ENCODE data around the gene ATP8A2.

Gene ATP8A2

DNA sequence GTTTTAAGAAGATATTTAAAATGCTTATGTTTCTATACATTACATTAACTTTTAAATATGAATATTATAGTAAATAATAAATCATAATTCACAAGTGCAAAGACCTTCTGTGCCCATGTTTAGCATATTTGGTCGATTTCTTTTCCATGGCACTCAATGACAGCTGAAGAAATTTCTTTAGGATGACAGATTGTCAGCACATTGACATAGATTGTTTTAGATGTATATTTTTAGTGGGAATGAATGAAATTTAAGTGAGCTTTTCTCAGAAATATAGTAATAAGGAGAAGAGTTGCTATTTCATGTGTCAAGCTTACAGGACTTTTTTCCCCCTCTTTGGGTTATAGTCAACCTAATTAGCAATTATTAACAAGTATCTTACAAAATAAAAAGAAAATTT, 423.5 kb downstream of the ATP8A2 start:
- Histone ChIP-seq H3K27ac (ENCODE audit: insufficient read depth, low read depth, low read length, poor library complexity, severe bottlenecking) (no peak overlapping the region), H3K36me3 (ENCODE audit: control insufficient read depth, insufficient read depth, low read length) (no peaks in the 10 kb centered on the region), H3K27me3 (ENCODE audit: control insufficient read depth, insufficient read depth, low read length, poor library complexity, severe bottlenecking) (no peaks in the 10 kb centered on the region), H3K9me3 (ENCODE audit: control insufficient read depth, low read length) (no peaks in the 10 kb centered on the region), H3K4me3 (ENCODE audit: insufficient read depth, low read depth, low read length) (no peak overlapping the region), H3K4me1 (ENCODE audit: control insufficient read depth, insufficient read depth, low read length) (no peaks in the 10 kb centered on the region)
- 87 to 100% methylated on average over 1 of the region's 1 CpG for whole genome bisulfite sequencing, 2 experiments

DNA sequence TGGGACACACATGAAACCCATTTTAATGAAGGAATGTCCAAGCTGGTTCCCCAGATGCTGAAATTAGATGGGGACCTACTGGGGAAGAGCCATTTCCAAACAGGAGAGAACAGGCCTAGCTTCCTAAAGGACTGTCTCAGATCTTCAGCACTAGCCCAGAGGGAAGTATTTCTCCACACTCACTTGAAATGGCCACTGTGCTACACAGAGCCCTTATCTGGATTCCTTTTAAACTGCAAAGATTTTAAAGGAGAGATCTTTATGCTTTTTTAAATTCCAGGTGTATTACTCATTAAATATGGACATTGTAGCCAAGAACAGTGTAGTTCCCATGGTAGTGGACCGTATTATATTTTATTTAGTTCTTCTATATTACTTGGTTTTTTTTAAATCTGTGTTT, 424.7 kb downstream of the ATP8A2 start:
- no peaks in the 10 kb centered on the region for H3K36me3 ChIP-seq (ENCODE audit: control insufficient read depth, insufficient read depth, low read length)
- H3K4me3 ChIP-seq (ENCODE audit: insufficient read depth, low read depth, low read length) = no peak overlapping the region
- no peaks in the 10 kb centered on the region for H3K27me3 ChIP-seq (ENCODE audit: control insufficient read depth, insufficient read depth, low read length, poor library complexity, severe bottlenecking)
- H3K27ac ChIP-seq (ENCODE audit: insufficient read depth, low read depth, low read length, poor library complexity, severe bottlenecking) = no peak overlapping the region
- H3K9me3 ChIP-seq (ENCODE audit: control insufficient read depth, low read length) = no peaks in the 10 kb centered on the region
- no peaks in the 10 kb centered on the region for H3K4me1 ChIP-seq (ENCODE audit: control insufficient read depth, insufficient read depth, low read length)
- no CpG with 5 or more reads among the region's 1 CpG for WGBS, 2 experiments

DNA sequence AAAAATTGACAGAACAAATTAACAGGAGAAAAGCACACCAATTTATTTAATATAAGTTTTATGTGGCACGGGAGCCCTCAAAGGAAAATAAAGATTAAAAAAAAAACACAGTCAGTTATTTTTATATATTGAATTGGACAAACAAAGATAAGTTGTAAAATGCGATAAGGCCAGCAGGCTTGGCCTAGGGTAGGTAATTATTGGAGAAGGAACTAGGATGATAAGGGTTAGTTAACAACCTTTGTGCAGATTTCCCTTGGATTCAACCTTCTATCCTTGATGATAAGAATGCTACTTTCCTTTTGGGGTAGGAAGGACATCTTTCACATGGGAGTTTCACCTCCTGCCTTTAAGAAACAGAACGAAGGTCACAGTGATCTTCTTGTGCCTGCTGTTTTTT, 427.2 kb downstream of the ATP8A2 start:
- WGBS, 2 experiments = 88 to 96% methylated on average over 2 of the region's 3 CpGs
- H3K4me3 ChIP-seq (ENCODE audit: insufficient read depth, low read depth, low read length) = no peak overlapping the region
- H3K36me3 ChIP-seq (ENCODE audit: control insufficient read depth, insufficient read depth, low read length) = no peaks in the 10 kb centered on the region
- H3K27me3 ChIP-seq (ENCODE audit: control insufficient read depth, insufficient read depth, low read length, poor library complexity, severe bottlenecking) = no peaks in the 10 kb centered on the region
- no peak overlapping the region for H3K27ac ChIP-seq (ENCODE audit: insufficient read depth, low read depth, low read length, poor library complexity, severe bottlenecking)
- no peaks in the 10 kb centered on the region for H3K9me3 ChIP-seq (ENCODE audit: control insufficient read depth, low read length)
- H3K4me1 ChIP-seq (ENCODE audit: control insufficient read depth, insufficient read depth, low read length) = no peaks in the 10 kb centered on the region

DNA sequence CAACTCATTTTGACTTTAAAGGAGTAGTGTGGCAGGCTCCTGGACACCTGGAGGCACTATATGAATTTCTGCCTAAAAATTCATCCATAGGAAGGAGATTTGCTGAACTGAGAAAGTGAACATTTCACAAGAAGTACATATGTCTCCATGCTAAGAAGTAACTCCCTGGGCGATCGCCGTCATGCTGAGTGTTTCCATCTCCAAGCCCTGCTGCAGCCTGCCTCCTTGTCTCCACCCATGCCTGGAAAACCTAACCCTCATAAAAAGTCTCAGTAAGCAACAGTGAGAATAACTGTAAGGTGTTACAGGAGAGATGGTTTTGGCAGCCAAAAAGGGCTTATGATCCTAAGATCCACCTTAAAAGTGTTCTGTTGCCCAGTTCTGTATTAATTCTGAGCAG, 428.7 kb downstream of the ATP8A2 start:
- no peaks in the 10 kb centered on the region for H3K27me3 ChIP-seq (ENCODE audit: control insufficient read depth, insufficient read depth, low read length, poor library complexity, severe bottlenecking)
- no peaks in the 10 kb centered on the region for H3K36me3 ChIP-seq (ENCODE audit: control insufficient read depth, insufficient read depth, low read length)
- H3K4me1 ChIP-seq (ENCODE audit: control insufficient read depth, insufficient read depth, low read length) = no peaks in the 10 kb centered on the region
- H3K4me3 ChIP-seq (ENCODE audit: insufficient read depth, low read depth, low read length) = no peak overlapping the region
- WGBS, 2 experiments = 84 to 93% methylated on average over 3 of the region's 3 CpGs
- H3K27ac ChIP-seq (ENCODE audit: insufficient read depth, low read depth, low read length, poor library complexity, severe bottlenecking) = no peak overlapping the region
- no peaks in the 10 kb centered on the region for H3K9me3 ChIP-seq (ENCODE audit: control insufficient read depth, low read length)

GRCh38 chr13:25802579-25802978, 430.8 kb downstream of the ATP8A2 start:
- Histone ChIP-seq H3K4me3 (ENCODE audit: insufficient read depth, low read depth, low read length) (no peak overlapping the region), H3K36me3 (ENCODE audit: control insufficient read depth, insufficient read depth, low read length) (no peaks in the 10 kb centered on the region), H3K9me3 (ENCODE audit: control insufficient read depth, low read length) (no peaks in the 10 kb centered on the region), H3K27me3 (ENCODE audit: control insufficient read depth, insufficient read depth, low read length, poor library complexity, severe bottlenecking) (no peaks in the 10 kb centered on the region), H3K27ac (ENCODE audit: insufficient read depth, low read depth, low read length, poor library complexity, severe bottlenecking) (no peak overlapping the region), H3K4me1 (ENCODE audit: control insufficient read depth, insufficient read depth, low read length) (no peaks in the 10 kb centered on the region)
- WGBS, 2 experiments = 96 to 100% methylated on average over 2 to 3 of the region's 3 CpGs

GRCh38 chr13:25803641-25804040, 431.9 kb downstream of the ATP8A2 start:
- no peak overlapping the region for H3K4me3 ChIP-seq (ENCODE audit: insufficient read depth, low read depth, low read length)
- no peaks in the 10 kb centered on the region for H3K36me3 ChIP-seq (ENCODE audit: control insufficient read depth, insufficient read depth, low read length)
- H3K27ac ChIP-seq (ENCODE audit: insufficient read depth, low read depth, low read length, poor library complexity, severe bottlenecking) = no peak overlapping the region
- H3K27me3 ChIP-seq (ENCODE audit: control insufficient read depth, insufficient read depth, low read length, poor library complexity, severe bottlenecking) = no peaks in the 10 kb centered on the region
- H3K4me1 ChIP-seq (ENCODE audit: control insufficient read depth, insufficient read depth, low read length) = no peaks in the 10 kb centered on the region
- WGBS, 2 experiments = 95 to 100% methylated on average over 3 of the region's 3 CpGs
- H3K9me3 ChIP-seq (ENCODE audit: control insufficient read depth, low read length) = no peaks in the 10 kb centered on the region

DNA sequence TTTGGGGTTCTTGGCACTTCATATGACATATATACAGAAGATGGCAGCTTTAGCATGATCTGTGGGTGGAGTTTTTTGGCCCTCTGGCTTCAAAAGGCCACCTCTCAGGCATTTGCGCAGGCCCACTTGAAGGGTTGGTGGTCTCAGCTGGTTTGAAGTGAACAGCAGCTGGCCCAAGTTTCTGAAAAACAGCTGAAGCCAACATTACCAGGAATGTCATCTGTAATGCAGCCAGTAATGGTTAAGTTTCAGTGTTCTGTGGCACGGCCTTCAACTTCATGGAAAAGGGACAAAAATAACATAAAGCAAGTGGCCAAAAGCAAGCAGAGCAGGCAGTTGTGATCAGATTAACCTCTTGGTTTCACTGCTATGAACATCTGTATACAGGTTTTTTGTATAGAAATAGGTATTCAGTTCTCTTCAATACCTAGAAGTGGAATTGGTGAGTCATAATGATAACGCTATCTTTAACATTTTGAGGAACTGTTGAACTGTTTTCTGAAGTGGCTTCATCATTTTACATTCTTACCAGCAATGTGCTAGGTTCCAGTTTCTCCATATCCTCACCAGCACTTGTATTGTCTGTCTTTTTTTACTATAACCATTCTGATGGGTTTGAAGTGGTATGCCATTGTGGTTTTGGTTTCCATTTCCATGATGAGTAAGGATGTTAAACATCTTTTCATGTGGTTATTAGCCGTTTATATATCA, 434.6 kb downstream of the ATP8A2 start:
- Histone ChIP-seq H3K27me3 (ENCODE audit: control insufficient read depth, insufficient read depth, low read length, poor library complexity, severe bottlenecking) (no peaks in the 10 kb centered on the region), H3K9me3 (ENCODE audit: control insufficient read depth, low read length) (no peaks in the 10 kb centered on the region), H3K27ac (ENCODE audit: insufficient read depth, low read depth, low read length, poor library complexity, severe bottlenecking) (no peak overlapping the region), H3K4me1 (ENCODE audit: control insufficient read depth, insufficient read depth, low read length) (no peaks in the 10 kb centered on the region), H3K4me3 (ENCODE audit: insufficient read depth, low read depth, low read length) (no peak overlapping the region), H3K36me3 (ENCODE audit: control insufficient read depth, insufficient read depth, low read length) (no peaks in the 10 kb centered on the region)
- WGBS, 2 experiments = 89 to 94% methylated on average over 4 of the region's 4 CpGs

GRCh38 chr13:25807562-25807961, 435.8 kb downstream of the ATP8A2 start:
- Histone ChIP-seq H3K4me1 (ENCODE audit: control insufficient read depth, insufficient read depth, low read length) (no peaks in the 10 kb centered on the region), H3K27me3 (ENCODE audit: control insufficient read depth, insufficient read depth, low read length, poor library complexity, severe bottlenecking) (no peaks in the 10 kb centered on the region), H3K9me3 (ENCODE audit: control insufficient read depth, low read length) (no peaks in the 10 kb centered on the region), H3K4me3 (ENCODE audit: insufficient read depth, low read depth, low read length) (no peak overlapping the region), H3K27ac (ENCODE audit: insufficient read depth, low read depth, low read length, poor library complexity, severe bottlenecking) (no peak overlapping the region), H3K36me3 (ENCODE audit: control insufficient read depth, insufficient read depth, low read length) (no peaks in the 10 kb centered on the region)
- 69 to 100% methylated on average over 1 of the region's 1 CpG for WGBS, 2 experiments

- no peaks in the 10 kb centered on the region for H3K4me1 ChIP-seq (ENCODE audit: control insufficient read depth, insufficient read depth, low read length)
- 70 to 74% methylated on average over 2 to 3 of the region's 3 CpGs for WGBS, 2 experiments
- no peaks in the 10 kb centered on the region for H3K36me3 ChIP-seq (ENCODE audit: control insufficient read depth, insufficient read depth, low read length)
- H3K27ac ChIP-seq (ENCODE audit: insufficient read depth, low read depth, low read length, poor library complexity, severe bottlenecking) = no peak overlapping the region
- no peak overlapping the region for H3K4me3 ChIP-seq (ENCODE audit: insufficient read depth, low read depth, low read length)
- H3K27me3 ChIP-seq (ENCODE audit: control insufficient read depth, insufficient read depth, low read length, poor library complexity, severe bottlenecking) = no peaks in the 10 kb centered on the region
- no peaks in the 10 kb centered on the region for H3K9me3 ChIP-seq (ENCODE audit: control insufficient read depth, low read length)
Observed at GRCh38 chr13:25811506-25811905, 439.7 kb downstream of the ATP8A2 start.

DNA sequence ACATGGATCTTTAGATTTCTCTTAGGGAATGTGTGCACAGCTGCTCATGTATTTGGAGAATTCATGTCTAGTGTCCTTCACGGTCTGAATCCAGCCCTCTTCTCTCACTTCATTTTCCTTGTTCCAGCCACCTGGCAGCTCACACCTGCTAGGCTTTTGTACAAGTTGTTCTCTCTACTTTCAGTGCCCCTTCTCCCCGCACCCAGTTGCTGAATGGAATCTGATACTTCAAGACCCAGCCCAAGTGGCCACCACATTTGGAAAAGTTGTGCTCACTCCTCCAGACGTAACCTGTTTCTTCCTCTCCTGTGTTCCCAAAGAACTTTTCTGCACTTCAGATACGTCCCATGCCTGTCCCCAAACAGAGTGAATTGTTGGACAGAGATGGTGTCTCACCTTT, 444.5 kb downstream of the ATP8A2 start:
- H3K27me3 ChIP-seq (ENCODE audit: control insufficient read depth, insufficient read depth, low read length, poor library complexity, severe bottlenecking) = no peaks in the 10 kb centered on the region
- no peaks in the 10 kb centered on the region for H3K4me1 ChIP-seq (ENCODE audit: control insufficient read depth, insufficient read depth, low read length)
- no peaks in the 10 kb centered on the region for H3K36me3 ChIP-seq (ENCODE audit: control insufficient read depth, insufficient read depth, low read length)
- H3K4me3 ChIP-seq (ENCODE audit: insufficient read depth, low read depth, low read length) = no peak overlapping the region
- WGBS, 2 experiments = 92 to 94% methylated on average over 4 of the region's 4 CpGs
- H3K27ac ChIP-seq (ENCODE audit: insufficient read depth, low read depth, low read length, poor library complexity, severe bottlenecking) = no peak overlapping the region
- no peaks in the 10 kb centered on the region for H3K9me3 ChIP-seq (ENCODE audit: control insufficient read depth, low read length)

All from ectodermal cell (in vitro differentiated cells).